HG03108 (cell line): ENCODE results near the gene ECPAS.
"Not testable (repeated sequence)": the region's sequence is repeated elsewhere in the genome, so short reads cannot be mapped to it uniquely, and the experiment has no call there.

Experiments used
- ATAC-seq: cut with Tn5 transposase; IDR thresholded peaks from one replicate; pipeline ENCODE4 v1.9.1; 2021; ENCODE audit warnings: moderate library complexity; ENCODE audit not compliant: unreplicated experiment

Gene ECPAS

GRCh38 chr9:111350556-111350955 lies 133.6 kb downstream of the ECPAS start:
- ATAC-seq: no peak

- no peak for ATAC-seq
Measured at GRCh38 chr9:111349766-111350165, 134.4 kb downstream of the ECPAS start.

DNA sequence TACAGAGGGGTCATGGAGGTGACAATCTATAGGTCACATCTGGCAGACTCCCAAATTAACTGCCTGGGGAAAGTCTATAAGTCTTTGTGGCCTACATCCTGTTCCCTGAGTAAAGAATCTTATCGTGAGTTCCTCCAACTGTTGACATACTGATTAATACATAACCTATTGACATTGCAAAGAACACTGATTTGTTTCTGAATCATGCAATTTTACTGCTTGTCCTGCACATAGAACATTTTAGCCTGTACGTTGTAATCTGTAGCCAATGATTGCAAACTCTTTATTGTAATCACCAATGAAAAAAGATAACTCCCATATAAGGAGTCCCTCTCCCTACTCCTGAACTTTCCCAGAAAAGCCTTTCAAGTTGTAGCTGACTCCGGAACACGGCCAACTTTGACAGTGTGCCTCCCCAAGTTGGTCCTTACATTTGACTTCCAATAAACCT lies 135.3 kb downstream of the ECPAS start:
- ATAC-seq: no peak

DNA sequence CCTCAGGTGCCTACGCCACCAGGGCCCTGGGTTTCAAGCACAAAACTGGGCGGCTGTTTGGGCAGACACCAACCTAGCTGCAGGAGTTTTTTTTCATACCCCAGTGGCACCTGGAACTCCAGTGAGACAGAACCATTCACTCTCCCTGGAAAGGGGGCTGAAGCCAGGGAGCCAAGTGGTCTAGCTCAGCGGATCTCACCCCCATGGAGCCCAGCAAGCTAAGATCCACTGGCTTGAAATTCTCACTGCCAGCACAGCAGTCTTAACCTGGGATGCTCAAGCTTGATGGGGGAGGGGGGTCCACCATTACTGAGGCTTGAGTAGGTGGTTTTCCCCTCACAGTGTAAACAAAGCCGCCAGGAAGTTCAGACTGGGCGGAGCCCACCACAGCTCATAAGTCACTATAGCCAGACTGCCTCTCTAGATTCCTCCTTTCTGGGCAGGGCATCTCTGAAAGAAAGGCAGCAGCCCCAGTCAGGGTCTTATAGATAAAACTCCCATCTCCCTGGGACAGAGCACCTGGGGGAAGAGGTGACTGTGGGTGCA lies 149.8 kb downstream of the ECPAS start:
- ATAC-seq: not testable (repeated sequence)

DNA sequence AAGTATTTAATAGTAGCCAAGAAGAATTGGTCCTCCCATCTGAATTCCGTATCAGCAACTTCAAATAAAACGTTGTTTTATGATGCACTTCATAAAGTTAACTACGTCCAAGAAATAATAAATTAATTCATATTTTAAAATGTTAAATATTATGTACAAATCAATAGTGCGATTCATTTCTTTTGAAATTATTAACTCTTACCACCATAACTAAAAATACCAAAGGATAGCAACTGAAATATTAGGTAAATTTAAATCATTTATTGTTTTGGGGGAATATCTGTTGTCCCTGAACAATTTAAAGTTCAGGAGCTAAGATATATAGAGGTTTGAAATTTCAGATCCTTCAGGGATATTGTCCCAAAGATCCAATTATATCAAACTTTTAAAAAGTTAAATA lies 154.1 kb downstream of the ECPAS start, which contains the start of gene OR2K2:
Gene OR2K2 (minus strand): TSS at position 101 of the 400 bp plus-strand sequence. CDS start 1,791 bp downstream, outside the sequence.
- ATAC-seq: no peak

DNA sequence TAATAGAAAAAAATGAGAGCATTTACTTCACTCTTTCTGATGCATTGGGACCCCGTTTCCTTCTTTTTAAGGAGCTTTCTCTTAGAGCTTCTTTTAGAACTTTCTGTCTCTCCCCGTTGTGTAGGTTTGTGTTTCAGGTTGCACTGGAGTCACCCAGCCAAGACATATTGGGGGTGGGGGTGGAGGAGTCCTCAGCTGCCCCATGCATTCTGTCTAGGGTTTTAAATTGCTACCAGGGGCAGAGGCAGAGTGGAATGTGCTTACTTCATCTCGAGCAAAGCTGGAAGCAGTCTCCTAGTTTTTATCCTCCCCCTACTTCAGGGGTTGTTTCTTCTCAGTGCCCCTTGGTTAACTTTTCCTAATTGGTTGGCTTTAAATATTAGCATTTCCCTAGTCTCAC lies 163.6 kb downstream of the ECPAS start:
- no peak for ATAC-seq

DNA sequence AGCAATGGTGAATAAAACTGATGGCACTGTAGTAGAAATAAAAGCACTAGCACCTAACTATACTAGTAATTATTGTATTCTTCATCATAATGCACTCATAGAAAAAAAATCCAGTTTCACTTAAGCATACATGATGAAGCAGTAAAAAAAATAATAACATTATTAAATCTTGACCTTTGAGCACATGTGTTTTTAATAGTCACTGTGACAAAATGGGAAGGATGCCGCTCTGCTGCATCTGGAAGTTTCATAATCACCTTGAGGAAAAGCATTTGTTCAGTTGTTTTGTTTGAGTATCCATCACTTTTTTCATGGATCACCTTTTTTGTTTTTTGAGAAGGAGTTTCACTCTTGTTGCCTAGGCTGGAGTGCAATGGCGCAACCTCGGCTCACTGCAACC lies 167.4 kb downstream of the ECPAS start:
- no peak for ATAC-seq
